GM18909 (cell line): ENCODE results near the gene POMT1.
A peak's percentile ranks its signal among the peaks of the same experiment; 100 is the strongest.

Experiments used
- ATAC-seq: cut with Tn5 transposase; IDR thresholded peaks from one replicate; pipeline ENCODE4 v1.9.1; 2021; ENCODE audit warnings: mild to moderate bottlenecking; ENCODE audit not compliant: unreplicated experiment, poor library complexity

POMT1 gene

GRCh38 chr9:131523086-131523388, 20.3 kb downstream of the POMT1 start:
- no peak for ATAC-seq

- ATAC-seq, result no peak
These were observed 21.0 kb downstream of the POMT1 start for GRCh38 chr9:131523451-131524435.

GRCh38 chr9:131524665-131525315, 22.1 kb downstream of the POMT1 start:
- ATAC-seq, result no peak

GRCh38 chr9:131525643-131526565, 23.2 kb downstream of the POMT1 start:
- no peak for ATAC-seq

- no peak for ATAC-seq
These were observed 25.5 kb downstream of the POMT1 start for GRCh38 chr9:131528186-131528585.

- ATAC-seq, result no peak
These were observed 26.3 kb downstream of the POMT1 start for GRCh38 chr9:131528886-131529505.

- no peak for ATAC-seq
These were observed 27.2 kb downstream of the POMT1 start for GRCh38 chr9:131529597-131530545.

- peak; percentile 3 for ATAC-seq
These were observed 27.8 kb downstream of the POMT1 start for GRCh38 chr9:131530546-131530919.

- ATAC-seq, result peak; percentile 81
These were observed 28.5 kb downstream of the POMT1 start, which contains the start of gene UCK1 for GRCh38 chr9:131530920-131531832. UCK1 (minus strand) TSS chr9:131531263; CDS start chr9:131531174, 89 bp downstream.

- ATAC-seq, result no peak
These were observed 32.1 kb downstream of the POMT1 start for GRCh38 chr9:131534721-131535237.

- ATAC-seq, result no peak
These were observed 35.2 kb downstream of the POMT1 start for GRCh38 chr9:131537946-131538345.

- no peak for ATAC-seq
These were observed 36.7 kb downstream of the POMT1 start for GRCh38 chr9:131539223-131539923.

- ATAC-seq, result no peak
These were observed 40.4 kb downstream of the POMT1 start for GRCh38 chr9:131543141-131543540.

- ATAC-seq, result no peak
These were observed 42.5 kb downstream of the POMT1 start, which contains the start of gene PRRT1B for GRCh38 chr9:131545003-131545785. PRRT1B (plus strand) TSS chr9:131545523; CDS start chr9:131545616, 93 bp downstream.

GRCh38 chr9:131545786-131546335, 43.1 kb downstream of the POMT1 start:
- no peak for ATAC-seq
